ENCODE measurements around the gene CENPV. TPM values are rescaled to one million over a fixed set of nuclear protein-coding genes. Genes with fewer than 3 reads are reported as not detected.
"Not testable (repeated sequence)": the region's sequence is repeated elsewhere in the genome, so short reads cannot be mapped to it uniquely, and the experiment has no call there.

CENPV gene
- total RNA-seq, 1 donor from 2014 or later: 38.8 TPM

DNA sequence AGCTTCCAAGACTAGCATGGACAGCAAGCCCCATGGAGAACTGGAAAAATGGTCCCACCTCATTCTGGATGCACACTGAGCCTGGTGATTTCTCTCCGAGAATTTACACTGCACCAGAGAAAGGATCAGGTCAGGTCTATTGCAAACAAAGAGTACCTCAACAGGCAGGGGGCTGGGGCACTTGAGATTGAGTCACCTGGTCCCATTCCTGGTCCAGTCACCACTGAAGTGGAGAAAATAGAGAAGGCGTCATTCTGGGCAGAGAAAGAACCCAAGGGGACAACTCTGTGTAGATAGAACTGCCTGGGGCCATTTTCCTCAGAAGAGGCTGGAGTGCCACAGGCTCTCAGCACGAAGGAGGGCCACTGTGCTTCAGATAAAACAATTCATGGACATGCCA, 38.4 kb downstream of the CENPV start:
- TF ChIP-seq, protein P1, sequence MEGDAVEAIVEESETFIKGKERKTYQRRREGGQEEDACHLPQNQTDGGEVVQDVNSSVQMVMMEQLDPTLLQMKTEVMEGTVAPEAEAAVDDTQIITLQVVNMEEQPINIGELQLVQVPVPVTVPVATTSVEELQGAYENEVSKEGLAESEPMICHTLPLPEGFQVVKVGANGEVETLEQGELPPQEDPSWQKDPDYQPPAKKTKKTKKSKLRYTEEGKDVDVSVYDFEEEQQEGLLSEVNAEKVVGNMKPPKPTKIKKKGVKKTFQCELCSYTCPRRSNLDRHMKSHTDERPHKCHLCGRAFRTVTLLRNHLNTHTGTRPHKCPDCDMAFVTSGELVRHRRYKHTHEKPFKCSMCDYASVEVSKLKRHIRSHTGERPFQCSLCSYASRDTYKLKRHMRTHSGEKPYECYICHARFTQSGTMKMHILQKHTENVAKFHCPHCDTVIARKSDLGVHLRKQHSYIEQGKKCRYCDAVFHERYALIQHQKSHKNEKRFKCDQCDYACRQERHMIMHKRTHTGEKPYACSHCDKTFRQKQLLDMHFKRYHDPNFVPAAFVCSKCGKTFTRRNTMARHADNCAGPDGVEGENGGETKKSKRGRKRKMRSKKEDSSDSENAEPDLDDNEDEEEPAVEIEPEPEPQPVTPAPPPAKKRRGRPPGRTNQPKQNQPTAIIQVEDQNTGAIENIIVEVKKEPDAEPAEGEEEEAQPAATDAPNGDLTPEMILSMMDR (IDR thresholded peaks at IDR 0.05; ENCODE audit: insufficient read depth, low read depth, low read length): no peak
- TF ChIP-seq EZH2 (IDR thresholded peaks at IDR 0.05; ENCODE audit: insufficient read depth, low read length): no peak
- no peak overlapping the region for H3K9ac ChIP-seq (ENCODE audit: low read length)
- FAIRE-seq: no peak
- H2AFZ ChIP-seq (ENCODE audit: low read depth, low read length): no peak overlapping the region
- H3K27ac Mint-ChIP-seq (ENCODE audit: unreplicated experiment): no peak overlapping the region
- H3K27me3 Mint-ChIP-seq (ENCODE audit: low read depth, unreplicated experiment): no peaks in the 10 kb centered on the region
- no peaks in the 10 kb centered on the region for H3K4me1 Mint-ChIP-seq (ENCODE audit: low read depth, unreplicated experiment)
- DNase-seq (ENCODE audit: low read depth): no peak
- no peak overlapping the region for H3K4me3 Mint-ChIP-seq (ENCODE audit: unreplicated experiment)
- no peak overlapping the region for H3K27ac ChIP-seq (ENCODE audit: low read depth, low read length)
- peaks cover 14% of the 10 kb centered on the region for H3K36me3 Mint-ChIP-seq (ENCODE audit: low read depth, unreplicated experiment)
- H3K36me3 ChIP-seq (ENCODE audit: insufficient read depth, low read length): peaks cover 6% of the 10 kb centered on the region
- H3K9me3 Mint-ChIP-seq (ENCODE audit: unreplicated experiment): no peaks in the 10 kb centered on the region
- H3K79me2 ChIP-seq (ENCODE audit: insufficient read depth, low read length): no peaks in the 10 kb centered on the region
- no peaks in the 10 kb centered on the region for H4K20me1 ChIP-seq (ENCODE audit: insufficient read depth, low read length)
- no peaks in the 10 kb centered on the region for H3K9me3 ChIP-seq (ENCODE audit: insufficient read depth, low read depth, low read length)
- H3K4me3 ChIP-seq (ENCODE audit: insufficient read depth, low read depth, low read length): no peak overlapping the region
- H3K4me1 ChIP-seq (ENCODE audit: insufficient read depth, low read length): no peaks in the 10 kb centered on the region
- H3K27me3 ChIP-seq (ENCODE audit: insufficient read depth, low read length): no peaks in the 10 kb centered on the region
- no peak overlapping the region for H3K4me2 ChIP-seq (ENCODE audit: low read length)

DNA sequence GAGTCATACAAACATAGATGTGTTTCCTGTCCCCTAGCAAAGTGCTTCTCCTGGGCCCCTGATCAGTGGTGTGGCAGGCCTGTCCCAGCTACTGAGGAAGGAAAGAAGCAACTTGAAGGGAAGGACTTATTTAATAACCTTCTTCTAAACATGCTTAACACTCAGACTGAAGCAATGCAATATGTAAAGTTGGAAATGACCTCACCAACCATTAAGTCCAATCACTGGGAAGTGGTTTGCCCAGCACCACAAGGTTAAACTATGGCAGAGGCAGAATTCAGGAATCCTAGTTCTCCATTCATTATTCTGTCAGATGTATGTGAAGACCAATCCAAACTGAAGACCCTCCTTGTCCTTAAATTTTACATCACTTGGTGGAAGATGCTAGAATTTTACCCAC, 39.1 kb downstream of the CENPV start:
- no peaks in the 10 kb centered on the region for H4K20me1 ChIP-seq (ENCODE audit: insufficient read depth, low read length)
- peaks cover 6% of the 10 kb centered on the region for H3K36me3 ChIP-seq (ENCODE audit: insufficient read depth, low read length)
- no peaks in the 10 kb centered on the region for H3K9me3 Mint-ChIP-seq (ENCODE audit: unreplicated experiment)
- no peaks in the 10 kb centered on the region for H3K79me2 ChIP-seq (ENCODE audit: insufficient read depth, low read length)
- no peak overlapping the region for H2AFZ ChIP-seq (ENCODE audit: low read depth, low read length)
- no peak overlapping the region for H3K9ac ChIP-seq (ENCODE audit: low read length)
- TF ChIP-seq, protein P1 (IDR thresholded peaks at IDR 0.05; ENCODE audit: insufficient read depth, low read depth, low read length): no peak
- no peak for TF ChIP-seq EZH2 (IDR thresholded peaks at IDR 0.05; ENCODE audit: insufficient read depth, low read length)
- H3K4me1 ChIP-seq (ENCODE audit: insufficient read depth, low read length): no peaks in the 10 kb centered on the region
- no peak overlapping the region for H3K27ac ChIP-seq (ENCODE audit: low read depth, low read length)
- H3K36me3 Mint-ChIP-seq (ENCODE audit: low read depth, unreplicated experiment): peaks cover 14% of the 10 kb centered on the region
- H3K4me3 Mint-ChIP-seq (ENCODE audit: unreplicated experiment): no peak overlapping the region
- no peak overlapping the region for H3K27ac Mint-ChIP-seq (ENCODE audit: unreplicated experiment)
- FAIRE-seq (no peak), DNase-seq (ENCODE audit: low read depth) (peak; percentile 31)
- H3K9me3 ChIP-seq (ENCODE audit: insufficient read depth, low read depth, low read length): no peaks in the 10 kb centered on the region
- no peaks in the 10 kb centered on the region for H3K27me3 Mint-ChIP-seq (ENCODE audit: low read depth, unreplicated experiment)
- no peak overlapping the region for H3K4me3 ChIP-seq (ENCODE audit: insufficient read depth, low read depth, low read length)
- no peaks in the 10 kb centered on the region for H3K27me3 ChIP-seq (ENCODE audit: insufficient read depth, low read length)
- H3K4me1 Mint-ChIP-seq (ENCODE audit: low read depth, unreplicated experiment): no peaks in the 10 kb centered on the region
- H3K4me2 ChIP-seq (ENCODE audit: low read length): no peak overlapping the region

DNA sequence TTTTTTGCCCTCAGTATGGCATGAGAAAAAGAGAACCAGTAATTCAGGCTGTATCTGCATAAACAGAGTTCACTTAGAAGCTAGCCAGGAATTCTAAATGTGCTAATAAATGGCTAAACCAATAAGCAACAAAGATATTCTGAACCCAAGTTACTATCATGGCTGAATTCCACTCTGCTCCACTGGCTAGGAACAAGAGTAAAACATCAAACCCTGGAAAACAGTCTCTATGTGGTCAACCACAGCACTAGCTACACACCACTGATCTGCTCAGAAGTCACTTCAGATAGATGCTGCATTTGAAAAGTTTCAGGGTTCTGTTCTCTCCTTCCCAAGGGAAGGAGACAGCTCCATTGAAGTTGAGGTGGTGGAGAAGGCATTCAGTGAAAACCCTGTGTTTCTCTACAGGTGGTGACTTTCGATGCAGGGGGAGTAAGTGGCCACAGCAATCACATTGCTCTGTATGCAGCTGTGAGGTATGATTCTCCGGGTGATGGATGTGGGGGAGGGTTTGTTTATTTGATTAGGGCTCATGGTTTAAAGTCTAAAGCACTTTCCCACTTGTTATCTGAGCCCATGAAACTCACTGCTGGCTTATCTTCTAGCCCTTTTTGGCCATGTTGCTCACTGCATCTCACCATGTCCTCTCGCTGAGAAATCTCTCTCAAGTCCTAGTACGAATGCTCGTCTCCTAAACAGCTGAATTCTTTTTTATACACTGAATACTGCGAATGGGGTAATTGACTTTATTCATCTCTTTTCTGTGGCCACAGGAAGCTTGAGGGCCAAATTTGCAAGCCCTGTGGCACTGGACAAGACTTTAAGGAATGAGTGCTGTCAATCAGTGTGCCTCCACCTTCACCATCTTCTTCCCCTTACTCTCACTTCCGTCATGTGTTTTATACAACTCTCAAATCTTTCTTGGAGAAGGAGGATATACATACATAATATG, 39.9 kb downstream of the CENPV start:
- DNase-seq (ENCODE audit: low read depth): peak; percentile 64
- Mint-ChIP-seq H3K4me1 (ENCODE audit: low read depth, unreplicated experiment) (no peaks in the 10 kb centered on the region), H3K4me3 (ENCODE audit: unreplicated experiment) (no peak overlapping the region), H3K27ac (ENCODE audit: unreplicated experiment) (no peak overlapping the region), H3K36me3 (ENCODE audit: low read depth, unreplicated experiment) (peaks cover 14% of the 10 kb centered on the region), H3K27me3 (ENCODE audit: low read depth, unreplicated experiment) (no peaks in the 10 kb centered on the region), H3K9me3 (ENCODE audit: unreplicated experiment) (no peaks in the 10 kb centered on the region)
- H3K27me3 ChIP-seq (ENCODE audit: insufficient read depth, low read length): no peaks in the 10 kb centered on the region
- TF ChIP-seq, protein P1 (IDR thresholded peaks at IDR 0.05; ENCODE audit: insufficient read depth, low read depth, low read length): no peak
- no peak for TF ChIP-seq EZH2 (IDR thresholded peaks at IDR 0.05; ENCODE audit: insufficient read depth, low read length)
- H3K9me3 ChIP-seq (ENCODE audit: insufficient read depth, low read depth, low read length): no peaks in the 10 kb centered on the region
- no peak overlapping the region for H3K4me2 ChIP-seq (ENCODE audit: low read length)
- H3K9ac ChIP-seq (ENCODE audit: low read length): no peak overlapping the region
- no peak overlapping the region for H2AFZ ChIP-seq (ENCODE audit: low read depth, low read length)
- H3K36me3 ChIP-seq (ENCODE audit: insufficient read depth, low read length): peaks cover 6% of the 10 kb centered on the region
- no peak overlapping the region for H3K27ac ChIP-seq (ENCODE audit: low read depth, low read length)
- no peaks in the 10 kb centered on the region for H3K4me1 ChIP-seq (ENCODE audit: insufficient read depth, low read length)
- H3K4me3 ChIP-seq (ENCODE audit: insufficient read depth, low read depth, low read length): no peak overlapping the region
- H4K20me1 ChIP-seq (ENCODE audit: insufficient read depth, low read length): no peaks in the 10 kb centered on the region
- FAIRE-seq: no peak
- H3K79me2 ChIP-seq (ENCODE audit: insufficient read depth, low read length): no peaks in the 10 kb centered on the region

DNA sequence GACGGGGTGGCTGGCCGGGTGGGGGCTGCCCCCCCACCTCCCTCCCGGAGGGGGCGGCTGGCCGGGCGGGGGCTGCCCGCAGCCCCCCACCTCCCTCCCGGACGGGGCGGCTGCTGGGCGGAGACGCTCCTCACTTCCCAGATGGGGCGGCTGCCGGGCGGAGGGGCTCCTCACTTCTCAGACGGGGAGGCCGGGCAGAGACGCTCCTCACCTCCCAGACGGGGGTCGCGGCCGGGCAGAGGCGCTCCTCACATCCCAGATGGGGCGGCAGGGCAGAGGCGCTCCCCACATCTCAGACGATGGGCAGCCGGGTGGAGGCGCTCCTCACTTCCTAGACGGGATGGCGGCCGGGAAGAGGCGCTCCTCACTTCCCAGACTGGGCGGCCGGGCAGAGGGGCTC, 41.2 kb downstream of the CENPV start:
- not testable (repeated sequence) for H3K9me3 Mint-ChIP-seq (ENCODE audit: unreplicated experiment); H3K4me1 ChIP-seq (ENCODE audit: insufficient read depth, low read length); H2AFZ ChIP-seq (ENCODE audit: low read depth, low read length); H3K9me3 ChIP-seq (ENCODE audit: insufficient read depth, low read depth, low read length); H3K4me1 Mint-ChIP-seq (ENCODE audit: low read depth, unreplicated experiment); H3K4me3 Mint-ChIP-seq (ENCODE audit: unreplicated experiment); H4K20me1 ChIP-seq (ENCODE audit: insufficient read depth, low read length); H3K27me3 ChIP-seq (ENCODE audit: insufficient read depth, low read length); FAIRE-seq; H3K27ac Mint-ChIP-seq (ENCODE audit: unreplicated experiment); H3K4me3 ChIP-seq (ENCODE audit: insufficient read depth, low read depth, low read length); H3K9ac ChIP-seq (ENCODE audit: low read length); H3K27me3 Mint-ChIP-seq (ENCODE audit: low read depth, unreplicated experiment); H3K79me2 ChIP-seq (ENCODE audit: insufficient read depth, low read length); H3K4me2 ChIP-seq (ENCODE audit: low read length); DNase-seq (ENCODE audit: low read depth); H3K27ac ChIP-seq (ENCODE audit: low read depth, low read length)
- peaks cover 11% of the 10 kb centered on the region for H3K36me3 ChIP-seq (ENCODE audit: insufficient read depth, low read length)
- peaks cover 12% of the 10 kb centered on the region for H3K36me3 Mint-ChIP-seq (ENCODE audit: low read depth, unreplicated experiment)
